ENCODE measurements around the gene AP5B1. TPM values are rescaled to one million over a fixed set of nuclear protein-coding genes. Genes with fewer than 3 reads are reported as not detected.

Gene AP5B1
- total and polyA plus RNA-seq, 4 donors: 8.6 to 35.5 (median 24.0) TPM

DNA sequence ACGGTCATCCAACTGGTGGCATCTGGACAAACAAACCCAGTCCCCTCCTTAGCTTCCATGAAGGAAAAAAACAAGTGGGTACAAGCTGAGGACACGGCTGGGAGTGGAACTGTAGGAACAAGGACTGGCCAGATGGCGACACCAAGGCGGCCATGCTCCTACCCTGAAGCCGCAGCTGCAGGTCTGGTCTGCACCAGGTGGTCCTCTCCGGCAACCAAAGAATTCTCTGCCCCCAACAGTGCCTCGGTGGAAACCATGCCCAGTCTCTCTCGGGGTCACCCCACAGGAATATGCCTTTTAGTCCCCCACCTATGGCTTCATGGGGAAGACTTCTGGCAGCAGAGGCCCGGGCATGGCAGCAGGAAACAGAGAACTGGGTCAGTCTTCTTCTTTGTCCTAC is 28.7 kb upstream of the AP5B1 start:
- Histone ChIP-seq H3K9ac (ENCODE audit: insufficient read depth in 1 of 2, low read length in 2 of 2) (no peak overlapping the region), H3K4me1 (ENCODE audit: control insufficient read depth in 5 of 5, insufficient read depth in 5 of 5, low read length in 5 of 5) (peaks cover 0 to 3% (median 0%) of the 10 kb centered on the region in 5 donors), H3K27ac (ENCODE audit: low read depth in 1 of 2, low read length in 1 of 2) (no peak overlapping the region), H3K27me3 (ENCODE audit: control insufficient read depth in 3 of 3, insufficient read depth in 3 of 3, low read length in 2 of 3) (peaks cover 0 to 10% (median 3%) of the 10 kb centered on the region in 3 donors), H3K4me3 (no peak overlapping the region), H3K36me3 (ENCODE audit: control insufficient read depth in 4 of 4, insufficient read depth in 4 of 4, low read length in 4 of 4) (no peaks in the 10 kb centered on the region), H3K9me3 (ENCODE audit: control insufficient read depth in 4 of 4, insufficient read depth in 3 of 4, low read length in 3 of 4) (no peaks in the 10 kb centered on the region)
- TF ChIP-seq, protein P1, sequence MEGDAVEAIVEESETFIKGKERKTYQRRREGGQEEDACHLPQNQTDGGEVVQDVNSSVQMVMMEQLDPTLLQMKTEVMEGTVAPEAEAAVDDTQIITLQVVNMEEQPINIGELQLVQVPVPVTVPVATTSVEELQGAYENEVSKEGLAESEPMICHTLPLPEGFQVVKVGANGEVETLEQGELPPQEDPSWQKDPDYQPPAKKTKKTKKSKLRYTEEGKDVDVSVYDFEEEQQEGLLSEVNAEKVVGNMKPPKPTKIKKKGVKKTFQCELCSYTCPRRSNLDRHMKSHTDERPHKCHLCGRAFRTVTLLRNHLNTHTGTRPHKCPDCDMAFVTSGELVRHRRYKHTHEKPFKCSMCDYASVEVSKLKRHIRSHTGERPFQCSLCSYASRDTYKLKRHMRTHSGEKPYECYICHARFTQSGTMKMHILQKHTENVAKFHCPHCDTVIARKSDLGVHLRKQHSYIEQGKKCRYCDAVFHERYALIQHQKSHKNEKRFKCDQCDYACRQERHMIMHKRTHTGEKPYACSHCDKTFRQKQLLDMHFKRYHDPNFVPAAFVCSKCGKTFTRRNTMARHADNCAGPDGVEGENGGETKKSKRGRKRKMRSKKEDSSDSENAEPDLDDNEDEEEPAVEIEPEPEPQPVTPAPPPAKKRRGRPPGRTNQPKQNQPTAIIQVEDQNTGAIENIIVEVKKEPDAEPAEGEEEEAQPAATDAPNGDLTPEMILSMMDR (IDR thresholded peaks at IDR 0.05; ENCODE audit: control extremely low read depth, extremely low read depth): no peak
- ATAC-seq (ENCODE audit: insufficient read depth, low FRiP score) (no peak), DNase-seq (no peak)
- 85 to 88% methylated on average over 9 of the region's 9 CpGs for WGBS, 2 donors

DNA sequence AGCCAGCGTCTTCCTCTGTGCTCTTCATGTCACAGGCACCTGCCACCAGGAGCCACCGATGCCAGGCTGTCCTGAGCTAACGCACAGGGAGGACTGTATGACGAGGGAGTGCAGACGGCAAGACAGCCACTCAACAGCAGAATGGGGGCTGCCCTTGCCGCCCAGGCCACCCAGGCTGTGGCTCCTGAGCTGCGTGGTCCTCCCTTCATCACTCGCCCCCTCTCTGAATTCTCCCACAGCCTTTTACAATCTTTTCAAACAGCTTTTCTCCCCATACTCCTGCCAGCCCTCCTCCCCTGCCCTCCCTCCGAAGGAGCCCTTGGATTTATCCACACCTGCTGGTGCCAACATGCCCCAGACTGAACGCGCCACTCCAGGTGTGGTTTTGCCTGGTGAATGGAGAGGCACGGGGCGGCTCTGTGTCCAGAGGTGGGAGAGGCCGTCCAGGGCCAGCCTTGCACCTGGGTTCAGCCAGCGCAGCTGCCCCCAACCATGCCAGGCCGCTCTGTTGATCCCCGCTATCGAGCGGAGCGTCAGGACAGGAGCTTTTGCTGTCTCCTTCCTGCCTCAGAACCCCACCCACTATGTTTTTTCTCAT is 28.1 kb upstream of the AP5B1 start:
- Histone ChIP-seq H3K27me3 (ENCODE audit: control insufficient read depth in 3 of 3, insufficient read depth in 3 of 3, low read length in 2 of 3) (peaks cover 0 to 12% (median 3%) of the 10 kb centered on the region in 3 donors), H3K4me3 (no peak overlapping the region), H3K36me3 (ENCODE audit: control insufficient read depth in 4 of 4, insufficient read depth in 4 of 4, low read length in 4 of 4) (no peaks in the 10 kb centered on the region), H3K4me1 (ENCODE audit: control insufficient read depth in 5 of 5, insufficient read depth in 5 of 5, low read length in 5 of 5) (peaks cover 0 to 2% (median 0%) of the 10 kb centered on the region in 5 donors), H3K9me3 (ENCODE audit: control insufficient read depth in 4 of 4, insufficient read depth in 3 of 4, low read length in 3 of 4) (no peaks in the 10 kb centered on the region), H3K27ac (ENCODE audit: low read depth in 1 of 2, low read length in 1 of 2) (no peak overlapping the region), H3K9ac (ENCODE audit: insufficient read depth in 1 of 2, low read length in 2 of 2) (no peak overlapping the region)
- WGBS, 2 donors: 78% methylated on average over 20 of the region's 20 CpGs
- DNase-seq: no peak
- TF ChIP-seq, protein P1 (IDR thresholded peaks at IDR 0.05; ENCODE audit: control extremely low read depth, extremely low read depth): no peak
- no peak for ATAC-seq (ENCODE audit: insufficient read depth, low FRiP score)

DNA sequence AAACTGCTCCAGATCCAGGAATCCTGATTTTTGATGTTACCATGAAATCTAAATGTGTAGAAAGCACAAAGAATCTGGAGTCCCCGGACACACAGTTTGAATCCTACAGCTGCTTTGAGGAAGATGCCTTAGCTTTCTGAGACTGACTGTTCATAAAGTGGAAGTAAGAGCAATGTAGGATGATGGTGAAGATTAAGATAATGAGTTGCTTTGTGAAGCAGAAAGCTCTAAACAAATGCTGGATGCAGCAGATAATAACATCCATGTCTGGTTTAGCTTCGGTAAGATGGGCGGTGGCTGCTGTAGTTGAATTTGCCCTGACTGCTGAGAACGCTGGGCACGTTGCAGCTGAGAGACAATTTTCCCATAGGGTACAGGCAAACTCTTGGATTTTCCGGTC is 26.2 kb upstream of the AP5B1 start:
- TF ChIP-seq, protein P1 (IDR thresholded peaks at IDR 0.05; ENCODE audit: control extremely low read depth, extremely low read depth): no peak
- H3K36me3 ChIP-seq (ENCODE audit: control insufficient read depth in 4 of 4, insufficient read depth in 4 of 4, low read length in 4 of 4): no peaks in the 10 kb centered on the region
- H3K27me3 ChIP-seq (ENCODE audit: control insufficient read depth in 3 of 3, insufficient read depth in 3 of 3, low read length in 2 of 3): peaks cover 0 to 16% (median 3%) of the 10 kb centered on the region in 3 donors
- no peak overlapping the region for H3K9ac ChIP-seq (ENCODE audit: insufficient read depth in 1 of 2, low read length in 2 of 2)
- 56 to 76% methylated on average over 6 of the region's 6 CpGs for WGBS, 2 donors
- no peaks in the 10 kb centered on the region for H3K9me3 ChIP-seq (ENCODE audit: control insufficient read depth in 4 of 4, insufficient read depth in 3 of 4, low read length in 3 of 4)
- no peak overlapping the region for H3K27ac ChIP-seq (ENCODE audit: low read depth in 1 of 2, low read length in 1 of 2)
- peaks cover 0 to 2% (median 0%) of the 10 kb centered on the region in 5 donors for H3K4me1 ChIP-seq (ENCODE audit: control insufficient read depth in 5 of 5, insufficient read depth in 5 of 5, low read length in 5 of 5)
- DNase-seq: no peak
- no peak for ATAC-seq (ENCODE audit: insufficient read depth, low FRiP score)
- no peak overlapping the region for H3K4me3 ChIP-seq
